Inflammatory macrophage treated with lipopolysaccharide for 4 hours (primary cell): Measurements from ENCODE around the gene TMEM231.
"Not testable (repeated sequence)": the region's sequence is repeated elsewhere in the genome, so short reads cannot be mapped to it uniquely, and the experiment has no call there.

Source experiments
- DNase-seq: peaks from one replicate; pipeline ENCODE4 v3.0.0-alpha.2; 2020

The TMEM231 gene

GRCh38 chr16:75555707-75556430, at the start of gene TMEM231:
Gene TMEM231, minus strand, starts transcription at chr16:75556252. Its CDS starts 43 bp downstream, at chr16:75556209.
- peak; percentile 94 for DNase-seq

- DNase-seq, result no peak
These were observed 47.2 kb upstream of the TMEM231 start for GRCh38 chr16:75603241-75603640.

- DNase-seq, result no peak
These were observed 43.6 kb upstream of the TMEM231 start for GRCh38 chr16:75599452-75600277.

GRCh38 chr16:75593825-75594820, 38.1 kb upstream of the TMEM231 start:
- no peak for DNase-seq

GRCh38 chr16:75593308-75593707, 37.3 kb upstream of the TMEM231 start:
- no peak for DNase-seq

GRCh38 chr16:75591927-75592326, 35.9 kb upstream of the TMEM231 start:
- not testable (repeated sequence) for DNase-seq

- DNase-seq, result no peak
These were observed 35.1 kb upstream of the TMEM231 start for GRCh38 chr16:75590920-75591843.

GRCh38 chr16:75589306-75589705, 33.3 kb upstream of the TMEM231 start:
- no peak for DNase-seq

GRCh38 chr16:75588716-75589115, 32.7 kb upstream of the TMEM231 start:
- no peak for DNase-seq

- DNase-seq, result no peak
These were observed 28.1 kb upstream of the TMEM231 start for GRCh38 chr16:75584108-75584507.

GRCh38 chr16:75579281-75579834, 23.3 kb upstream of the TMEM231 start:
- DNase-seq, result no peak

- DNase-seq, result no peak
These were observed 22.7 kb upstream of the TMEM231 start for GRCh38 chr16:75578725-75579124.

GRCh38 chr16:75578212-75578611, 22.2 kb upstream of the TMEM231 start:
- no peak for DNase-seq

GRCh38 chr16:75576384-75576811, 20.3 kb upstream of the TMEM231 start:
- DNase-seq, result no peak

GRCh38 chr16:75575958-75576357, 19.9 kb upstream of the TMEM231 start:
- peak; percentile 44 for DNase-seq

- no peak for DNase-seq
These were observed 17.9 kb upstream of the TMEM231 start for GRCh38 chr16:75573955-75574354.

GRCh38 chr16:75572864-75573542, 17.0 kb upstream of the TMEM231 start:
- no peak for DNase-seq

GRCh38 chr16:75570396-75571065, 14.5 kb upstream of the TMEM231 start:
- DNase-seq, result peak; percentile 66

- DNase-seq, result no peak
These were observed 11.9 kb upstream of the TMEM231 start for GRCh38 chr16:75567911-75568310.

- DNase-seq, result peak; percentile 51
These were observed 10.8 kb upstream of the TMEM231 start for GRCh38 chr16:75566758-75567255.
